ENCODE data around the gene ABCA9.
A peak's percentile ranks its signal among the peaks of the same experiment; 100 is the strongest.

ABCA9 gene

DNA sequence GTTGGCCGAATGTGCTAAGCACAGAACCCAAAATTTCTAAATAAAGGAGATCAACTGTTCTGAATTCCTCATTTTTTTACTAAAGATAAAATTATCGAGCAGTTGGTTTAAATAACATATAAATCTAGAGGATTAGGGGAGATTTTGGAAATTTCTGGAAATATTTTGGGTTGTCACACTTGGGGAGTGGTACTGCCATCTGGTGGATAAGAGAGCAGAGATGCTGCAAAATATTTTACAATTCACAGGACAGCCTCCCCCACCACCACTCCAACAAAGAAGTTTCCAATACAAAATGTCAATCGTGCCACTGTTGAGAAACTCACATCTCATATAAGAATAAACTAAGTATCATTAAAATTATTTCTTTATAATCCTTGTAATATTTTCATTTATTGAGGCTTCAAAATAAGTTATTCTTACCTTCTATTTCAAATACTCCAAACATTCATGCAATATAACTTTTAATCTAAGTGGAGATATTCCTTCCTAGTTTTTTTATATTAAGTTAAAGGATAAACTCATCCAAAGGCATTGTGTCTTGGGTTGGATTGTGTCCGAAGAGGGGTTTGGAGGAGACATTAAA, 88.5 kb downstream of the ABCA9 start:
- no peak overlapping the region for H3K4me3 ChIP-seq (ENCODE audit: insufficient read depth in 1 of 2, low read depth in 1 of 2, low read length in 2 of 2)
- H3K9ac ChIP-seq (ENCODE audit: low read length): peak overlapping the region; percentile 40
- no peak overlapping the region for H3K14ac ChIP-seq (ENCODE audit: low read length in 2 of 2)
- no peak overlapping the region for H2BK120ac ChIP-seq (ENCODE audit: low read depth, low read length)
- H3K4ac ChIP-seq (ENCODE audit: low read depth in 1 of 2, low read length in 2 of 2): no peak overlapping the region
- no peak overlapping the region for H2BK15ac ChIP-seq (ENCODE audit: low read depth, poor library complexity, severe bottlenecking)
- H3K23ac ChIP-seq (ENCODE audit: low read length in 2 of 2): no peak overlapping the region
- no peak overlapping the region for H4K91ac ChIP-seq (ENCODE audit: low read length)
- no peaks in the 10 kb centered on the region for H3K27me3 ChIP-seq (ENCODE audit: control insufficient read depth in 1 of 2, insufficient read depth in 1 of 2, low read length in 2 of 2)
- no peak overlapping the region for H3K18ac ChIP-seq (ENCODE audit: low read depth in 1 of 2, low read length in 2 of 2)
- no peak overlapping the region for H4K8ac ChIP-seq (ENCODE audit: low read length)
- H3K36me3 ChIP-seq (ENCODE audit: control insufficient read depth in 1 of 2, insufficient read depth in 2 of 2, low read depth in 1 of 2, low read length in 2 of 2): peaks cover 0 to 39% of the 10 kb centered on the region in 2 experiments
- no peak overlapping the region for H2AK5ac ChIP-seq (ENCODE audit: low read length, severe bottlenecking)
- no peak overlapping the region for H2BK12ac ChIP-seq (ENCODE audit: low read length in 2 of 2)
- DNase-seq: peak; percentile 41
- no peaks in the 10 kb centered on the region for H3K79me1 ChIP-seq (replicated peaks; ENCODE audit: low read length, poor library complexity, severe bottlenecking)
- peaks cover 4% of the 10 kb centered on the region for H3K9me3 ChIP-seq (ENCODE audit: control insufficient read depth, low read length)
- no peak overlapping the region for H2AFZ ChIP-seq (ENCODE audit: low read depth, low read length)
- H2BK5ac ChIP-seq (ENCODE audit: low read depth, low read length, poor library complexity, severe bottlenecking): no peak overlapping the region
- H3K4me2 ChIP-seq (ENCODE audit: low read length, poor library complexity, severe bottlenecking): no peak overlapping the region
- no peaks in the 10 kb centered on the region for H3K4me1 ChIP-seq (ENCODE audit: control insufficient read depth, insufficient read depth, low read depth, low read length)
- no peak overlapping the region for H3K27ac ChIP-seq (ENCODE audit: low read length, poor library complexity, severe bottlenecking)
- WGBS: no CpG with 5 or more reads among the region's 4 CpGs

DNA sequence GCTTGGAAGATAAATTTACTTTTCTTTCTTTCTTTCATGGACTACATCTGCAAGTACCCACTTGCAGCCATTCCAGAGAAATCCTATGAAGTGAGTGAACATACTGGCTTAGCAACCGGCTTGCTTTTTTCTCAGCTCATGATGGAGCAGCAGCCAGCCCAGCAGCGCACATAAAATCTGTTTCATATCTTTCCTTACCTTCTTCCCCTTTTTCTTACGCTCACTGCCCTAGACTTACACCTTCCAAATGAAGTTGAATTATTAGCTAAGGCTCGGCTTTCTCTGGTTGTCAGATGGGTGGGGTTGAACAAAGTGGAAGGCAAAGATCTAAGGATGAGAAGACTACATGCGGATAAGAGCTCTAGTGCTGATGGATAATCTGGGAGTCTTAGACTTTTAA, 91.6 kb downstream of the ABCA9 start:
- no peak overlapping the region for H3K23ac ChIP-seq (ENCODE audit: low read length in 2 of 2)
- no peak overlapping the region for H2BK120ac ChIP-seq (ENCODE audit: low read depth, low read length)
- H3K27me3 ChIP-seq (ENCODE audit: control insufficient read depth in 1 of 2, insufficient read depth in 1 of 2, low read length in 2 of 2): no peaks in the 10 kb centered on the region
- no peak overlapping the region for H2BK12ac ChIP-seq (ENCODE audit: low read length in 2 of 2)
- H2BK15ac ChIP-seq (ENCODE audit: low read depth, poor library complexity, severe bottlenecking): no peak overlapping the region
- 96% methylated on average over 3 of the region's 5 CpGs for WGBS
- no peak overlapping the region for H3K4ac ChIP-seq (ENCODE audit: low read depth in 1 of 2, low read length in 2 of 2)
- H3K9ac ChIP-seq (ENCODE audit: low read length): no peak overlapping the region
- H3K4me2 ChIP-seq (ENCODE audit: low read length, poor library complexity, severe bottlenecking): no peak overlapping the region
- H3K18ac ChIP-seq (ENCODE audit: low read depth in 1 of 2, low read length in 2 of 2): no peak overlapping the region
- no peak overlapping the region for H2AFZ ChIP-seq (ENCODE audit: low read depth, low read length)
- H3K27ac ChIP-seq (ENCODE audit: low read length, poor library complexity, severe bottlenecking): no peak overlapping the region
- no peaks in the 10 kb centered on the region for H3K79me1 ChIP-seq (replicated peaks; ENCODE audit: low read length, poor library complexity, severe bottlenecking)
- no peak overlapping the region for H3K14ac ChIP-seq (ENCODE audit: low read length in 2 of 2)
- no peak overlapping the region for H3K4me3 ChIP-seq (ENCODE audit: insufficient read depth in 1 of 2, low read depth in 1 of 2, low read length in 2 of 2)
- H3K4me1 ChIP-seq (ENCODE audit: control insufficient read depth, insufficient read depth, low read depth, low read length): no peaks in the 10 kb centered on the region
- no peak overlapping the region for H2BK5ac ChIP-seq (ENCODE audit: low read depth, low read length, poor library complexity, severe bottlenecking)
- H3K9me3 ChIP-seq (ENCODE audit: control insufficient read depth, low read length): no peaks in the 10 kb centered on the region
- no peak overlapping the region for H4K91ac ChIP-seq (ENCODE audit: low read length)
- no peak overlapping the region for H4K8ac ChIP-seq (ENCODE audit: low read length)
- DNase-seq: no peak
- H2AK5ac ChIP-seq (ENCODE audit: low read length, severe bottlenecking): no peak overlapping the region
- H3K36me3 ChIP-seq (ENCODE audit: control insufficient read depth in 1 of 2, insufficient read depth in 2 of 2, low read depth in 1 of 2, low read length in 2 of 2): peaks cover 0 to 9% of the 10 kb centered on the region in 2 experiments

DNA sequence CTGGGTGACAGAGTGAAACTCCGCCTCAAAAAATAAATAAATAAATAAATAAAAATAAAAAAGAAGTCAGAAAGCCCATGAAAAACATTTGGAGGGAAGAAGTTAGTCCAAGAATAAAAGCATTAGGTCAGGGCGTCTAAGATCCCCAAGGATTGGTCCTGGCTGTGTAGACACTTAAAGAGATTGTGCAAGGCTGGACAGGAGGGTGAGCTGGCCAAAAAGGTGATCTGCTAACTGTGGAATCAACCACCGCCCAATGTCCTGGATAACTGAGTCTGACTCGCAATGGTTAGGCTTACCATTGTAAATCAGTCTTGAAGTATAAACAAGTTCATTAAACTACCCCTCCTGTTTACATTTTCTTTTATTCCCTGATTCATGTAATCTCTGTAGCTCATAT, 96.8 kb downstream of the ABCA9 start:
- H3K9ac ChIP-seq (ENCODE audit: low read length): no peak overlapping the region
- H2AK5ac ChIP-seq (ENCODE audit: low read length, severe bottlenecking): no peak overlapping the region
- no peaks in the 10 kb centered on the region for H3K9me3 ChIP-seq (ENCODE audit: control insufficient read depth, low read length)
- H3K36me3 ChIP-seq (ENCODE audit: control insufficient read depth in 1 of 2, insufficient read depth in 2 of 2, low read depth in 1 of 2, low read length in 2 of 2): no peaks in the 10 kb centered on the region
- H3K4ac ChIP-seq (ENCODE audit: low read depth in 1 of 2, low read length in 2 of 2): no peak overlapping the region
- H3K27me3 ChIP-seq (ENCODE audit: control insufficient read depth in 1 of 2, insufficient read depth in 1 of 2, low read length in 2 of 2): no peaks in the 10 kb centered on the region
- no peak overlapping the region for H4K8ac ChIP-seq (ENCODE audit: low read length)
- no peak overlapping the region for H3K18ac ChIP-seq (ENCODE audit: low read depth in 1 of 2, low read length in 2 of 2)
- no peak overlapping the region for H4K91ac ChIP-seq (ENCODE audit: low read length)
- H2BK120ac ChIP-seq (ENCODE audit: low read depth, low read length): no peak overlapping the region
- H2BK15ac ChIP-seq (ENCODE audit: low read depth, poor library complexity, severe bottlenecking): no peak overlapping the region
- H2AFZ ChIP-seq (ENCODE audit: low read depth, low read length): no peak overlapping the region
- H3K23ac ChIP-seq (ENCODE audit: low read length in 2 of 2): no peak overlapping the region
- H2BK12ac ChIP-seq (ENCODE audit: low read length in 2 of 2): no peak overlapping the region
- no peak overlapping the region for H3K27ac ChIP-seq (ENCODE audit: low read length, poor library complexity, severe bottlenecking)
- no peak for DNase-seq
- no peak overlapping the region for H3K4me2 ChIP-seq (ENCODE audit: low read length, poor library complexity, severe bottlenecking)
- no peak overlapping the region for H3K4me3 ChIP-seq (ENCODE audit: insufficient read depth in 1 of 2, low read depth in 1 of 2, low read length in 2 of 2)
- no peaks in the 10 kb centered on the region for H3K79me1 ChIP-seq (replicated peaks; ENCODE audit: low read length, poor library complexity, severe bottlenecking)
- no peak overlapping the region for H3K14ac ChIP-seq (ENCODE audit: low read length in 2 of 2)
- no peaks in the 10 kb centered on the region for H3K4me1 ChIP-seq (ENCODE audit: control insufficient read depth, insufficient read depth, low read depth, low read length)
- 85% methylated on average over 3 of the region's 4 CpGs for WGBS
- no peak overlapping the region for H2BK5ac ChIP-seq (ENCODE audit: low read depth, low read length, poor library complexity, severe bottlenecking)

DNA sequence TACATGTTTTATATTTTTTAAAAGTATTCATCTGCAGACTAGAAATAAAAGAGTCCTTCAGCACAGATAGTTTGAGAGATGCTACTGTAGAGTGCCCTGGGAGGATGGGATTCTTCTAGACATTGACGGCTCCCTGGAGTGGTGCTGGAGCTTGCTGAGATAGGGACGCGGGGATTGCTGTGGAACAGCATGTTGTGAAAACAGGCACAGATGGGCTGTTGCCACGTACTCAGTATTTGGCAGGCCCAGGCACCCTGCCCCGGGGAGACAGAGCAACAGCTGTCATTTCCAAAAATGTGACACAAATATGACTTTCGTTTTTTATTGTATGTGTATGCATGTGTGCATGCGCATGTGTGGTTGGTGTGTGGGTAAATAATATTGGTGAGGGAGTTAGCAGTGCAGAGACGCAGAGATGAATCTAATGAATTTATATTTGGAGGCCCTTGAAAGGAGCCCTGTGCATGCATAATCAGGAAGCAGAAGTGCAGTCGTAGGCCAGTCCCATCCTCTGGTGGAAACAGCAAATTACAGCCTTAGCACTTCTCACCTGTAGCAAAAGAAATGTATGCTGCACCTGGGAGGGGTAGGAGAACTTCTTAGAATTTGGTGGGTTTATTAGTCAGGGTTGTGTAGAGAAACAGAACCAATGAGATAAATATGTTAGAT, 99.4 kb downstream of the ABCA9 start:
- H4K91ac ChIP-seq (ENCODE audit: low read length): no peak overlapping the region
- no peak overlapping the region for H3K23ac ChIP-seq (ENCODE audit: low read length in 2 of 2)
- H2BK5ac ChIP-seq (ENCODE audit: low read depth, low read length, poor library complexity, severe bottlenecking): no peak overlapping the region
- H3K9ac ChIP-seq (ENCODE audit: low read length): peak overlapping the region; percentile 16
- no peak overlapping the region for H4K8ac ChIP-seq (ENCODE audit: low read length)
- no peak overlapping the region for H2BK120ac ChIP-seq (ENCODE audit: low read depth, low read length)
- no peak overlapping the region for H3K14ac ChIP-seq (ENCODE audit: low read length in 2 of 2)
- no peak overlapping the region for H2BK15ac ChIP-seq (ENCODE audit: low read depth, poor library complexity, severe bottlenecking)
- H2AK5ac ChIP-seq (ENCODE audit: low read length, severe bottlenecking): no peak overlapping the region
- no peak overlapping the region for H3K4me2 ChIP-seq (ENCODE audit: low read length, poor library complexity, severe bottlenecking)
- no peak overlapping the region for H2BK12ac ChIP-seq (ENCODE audit: low read length in 2 of 2)
- H3K4me3 ChIP-seq (ENCODE audit: insufficient read depth in 1 of 2, low read depth in 1 of 2, low read length in 2 of 2): no peak overlapping the region
- H3K9me3 ChIP-seq (ENCODE audit: control insufficient read depth, low read length): no peaks in the 10 kb centered on the region
- no peaks in the 10 kb centered on the region for H3K4me1 ChIP-seq (ENCODE audit: control insufficient read depth, insufficient read depth, low read depth, low read length)
- no peaks in the 10 kb centered on the region for H3K79me1 ChIP-seq (replicated peaks; ENCODE audit: low read length, poor library complexity, severe bottlenecking)
- H3K4ac ChIP-seq (ENCODE audit: low read depth in 1 of 2, low read length in 2 of 2): no peak overlapping the region
- H3K27ac ChIP-seq (ENCODE audit: low read length, poor library complexity, severe bottlenecking): no peak overlapping the region
- H3K36me3 ChIP-seq (ENCODE audit: control insufficient read depth in 1 of 2, insufficient read depth in 2 of 2, low read depth in 1 of 2, low read length in 2 of 2): no peaks in the 10 kb centered on the region
- 72% methylated on average over 9 of the region's 9 CpGs for WGBS
- no peak overlapping the region for H2AFZ ChIP-seq (ENCODE audit: low read depth, low read length)
- H3K18ac ChIP-seq (ENCODE audit: low read depth in 1 of 2, low read length in 2 of 2): peak overlapping the region in 1 of 2 experiments; percentile 4
- no peaks in the 10 kb centered on the region for H3K27me3 ChIP-seq (ENCODE audit: control insufficient read depth in 1 of 2, insufficient read depth in 1 of 2, low read length in 2 of 2)
- no peak for DNase-seq

Measured in mesenchymal stem cell (in vitro differentiated cells and primary cell).